NCI-H1105 treated with DMSO at 0.1 percent for 48 hours (cell line): ENCODE measurements around the gene GLT6D1.

Source experiments
- DNase-seq: peaks from one replicate; lab custom pipeline; 2025; lab: John Stamatoyannopoulos, UW

The GLT6D1 gene

DNA sequence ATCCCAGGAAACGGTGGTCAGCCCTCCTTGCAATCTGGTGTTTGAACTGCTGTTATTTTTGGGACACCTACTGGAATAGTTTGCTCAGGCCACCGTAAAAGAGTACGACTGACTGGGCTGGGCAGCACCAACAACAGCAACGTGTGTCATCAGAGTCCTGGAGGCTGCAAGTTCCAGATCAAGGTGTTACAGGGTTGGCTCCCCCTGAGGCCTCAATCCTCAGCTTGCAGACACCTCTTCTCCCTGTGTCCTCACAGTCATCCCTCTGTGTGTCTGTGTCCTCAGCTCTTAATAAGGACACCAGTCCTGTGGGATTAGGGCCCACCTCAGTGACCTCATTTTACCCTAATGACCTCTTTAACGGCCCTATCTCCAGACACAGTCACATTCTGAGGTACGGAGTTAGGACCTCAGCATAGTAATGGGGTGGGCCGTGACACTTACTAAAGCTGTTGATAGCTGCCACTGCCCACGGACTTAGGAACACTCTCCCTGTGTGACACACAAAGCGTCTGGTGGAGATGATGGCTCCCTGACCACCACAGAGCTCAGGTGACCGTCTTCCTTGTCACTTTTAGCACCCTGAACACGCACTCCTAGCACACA, 16.8 kb downstream of the GLT6D1 start:
- no peak for DNase-seq

- no peak for DNase-seq
Observed at GRCh38 chr9:135620558-135620957, 18.8 kb downstream of the GLT6D1 start.

GRCh38 chr9:135619599-135619886, 19.8 kb downstream of the GLT6D1 start:
- DNase-seq: no peak

- no peak for DNase-seq
Observed at GRCh38 chr9:135618866-135619598, 20.3 kb downstream of the GLT6D1 start.

- no peak for DNase-seq
Observed at GRCh38 chr9:135617991-135618411, 21.3 kb downstream of the GLT6D1 start.

DNA sequence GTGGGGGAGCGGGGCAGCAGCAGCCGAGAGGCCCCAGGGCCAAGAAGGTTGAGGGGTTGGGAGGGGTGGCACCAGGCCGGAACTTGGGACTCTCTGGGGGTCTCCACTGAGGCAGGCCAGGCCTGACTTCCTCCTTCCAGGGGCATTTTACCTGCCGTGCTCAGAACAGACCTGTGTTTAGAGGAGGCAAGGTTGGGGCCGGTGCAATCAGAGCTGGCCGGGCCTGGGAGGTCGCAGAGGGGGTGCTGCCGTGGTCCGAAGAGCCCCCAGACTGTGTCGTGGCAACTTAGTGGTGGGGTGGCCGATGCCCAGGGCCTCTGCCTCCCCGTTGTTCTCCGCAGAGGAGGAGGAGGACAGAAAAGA, 21.8 kb downstream of the GLT6D1 start:
- DNase-seq: no peak

- DNase-seq: no peak
Observed at GRCh38 chr9:135616619-135617537, 22.5 kb downstream of the GLT6D1 start.

GRCh38 chr9:135615666-135616618, 23.4 kb downstream of the GLT6D1 start:
- DNase-seq: no peak

GRCh38 chr9:135614821-135615665, 24.3 kb downstream of the GLT6D1 start:
- DNase-seq: no peak

DNA sequence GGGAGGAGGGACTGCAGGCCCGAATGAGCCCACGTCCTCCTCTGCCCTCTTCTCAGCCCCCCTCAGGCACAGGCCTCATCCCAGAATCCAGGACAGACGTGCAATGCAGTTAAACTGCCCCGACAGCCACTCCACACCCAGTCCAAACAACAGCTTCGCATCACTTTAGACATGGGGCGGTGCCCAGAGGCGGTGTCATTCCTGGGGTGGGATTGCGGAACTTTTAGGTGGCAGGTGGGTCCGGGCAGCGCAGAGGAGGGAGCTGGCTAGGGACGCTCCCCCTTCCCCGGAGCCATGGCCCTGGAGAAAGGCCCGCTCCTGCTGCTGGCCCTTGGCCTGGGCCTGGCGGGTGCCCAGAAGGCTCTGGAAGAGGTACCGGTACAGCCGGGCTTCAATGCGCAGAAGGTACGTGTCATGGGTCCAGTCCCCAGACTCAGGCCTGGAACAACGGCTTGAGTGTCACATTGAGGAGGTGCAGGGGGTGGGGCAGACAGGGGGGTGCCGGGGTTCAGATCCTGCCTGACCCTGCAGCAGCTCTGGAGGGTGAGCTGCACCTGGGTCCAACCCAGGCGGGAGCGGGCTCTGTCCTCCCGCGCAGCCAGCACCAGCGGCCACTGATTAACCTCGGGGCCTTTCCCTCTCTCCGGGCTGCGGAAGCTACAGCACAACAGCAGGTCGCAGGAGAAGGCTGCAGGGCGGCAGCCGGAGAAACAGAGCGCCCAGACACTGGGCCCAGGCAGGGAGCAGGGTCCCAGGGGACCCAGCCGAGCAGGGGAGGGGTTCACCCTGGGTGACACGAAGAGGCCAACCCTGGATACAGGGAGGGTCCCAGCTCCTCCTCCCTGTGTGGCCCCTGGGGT, 25.2 kb downstream of the GLT6D1 start:
- no peak for DNase-seq

DNA sequence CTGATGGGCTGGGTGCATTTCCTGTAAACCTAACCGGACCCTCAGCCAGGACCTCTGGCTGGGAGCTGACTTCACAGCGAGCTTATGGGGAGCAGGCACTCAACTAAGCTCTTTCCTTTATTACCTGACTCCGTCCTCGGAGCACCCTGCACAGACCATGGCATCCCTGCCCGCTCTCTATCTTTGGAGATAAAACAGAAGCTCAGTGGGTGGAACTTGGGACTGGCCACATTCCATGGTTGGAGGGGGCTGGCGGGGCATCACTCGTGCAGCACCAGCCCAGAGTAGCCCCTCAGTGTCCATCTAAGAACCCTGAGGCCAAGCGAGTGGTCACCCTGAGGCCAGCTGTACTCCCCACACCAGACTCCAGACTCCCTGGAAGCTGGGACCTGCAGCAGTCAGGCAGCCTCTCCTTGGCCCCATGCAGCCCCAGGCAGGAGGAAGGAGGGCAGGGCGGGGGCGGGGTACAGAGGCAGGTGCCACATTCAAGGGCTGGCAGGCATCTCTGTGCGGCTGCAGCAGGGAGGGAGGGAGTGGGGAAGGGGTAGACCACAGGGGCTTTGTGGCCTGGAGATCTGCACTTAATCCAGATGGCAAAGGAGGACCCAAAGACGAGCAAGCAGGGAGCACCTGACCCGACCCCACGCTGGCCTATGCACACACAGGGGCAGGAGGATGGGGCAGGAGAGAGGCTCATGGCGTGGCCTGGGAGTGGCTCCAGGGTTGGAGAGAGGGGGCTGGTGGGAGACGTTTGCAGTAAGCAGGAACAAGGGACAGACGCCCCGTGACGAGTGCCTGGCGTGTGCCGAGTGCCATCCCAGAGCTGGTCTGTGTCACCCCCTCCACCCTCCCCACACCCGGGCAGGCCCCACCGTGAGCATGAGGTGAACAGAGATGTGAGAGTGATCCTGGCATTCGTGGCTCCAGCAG, 26.1 kb downstream of the GLT6D1 start:
- DNase-seq: no peak

DNA sequence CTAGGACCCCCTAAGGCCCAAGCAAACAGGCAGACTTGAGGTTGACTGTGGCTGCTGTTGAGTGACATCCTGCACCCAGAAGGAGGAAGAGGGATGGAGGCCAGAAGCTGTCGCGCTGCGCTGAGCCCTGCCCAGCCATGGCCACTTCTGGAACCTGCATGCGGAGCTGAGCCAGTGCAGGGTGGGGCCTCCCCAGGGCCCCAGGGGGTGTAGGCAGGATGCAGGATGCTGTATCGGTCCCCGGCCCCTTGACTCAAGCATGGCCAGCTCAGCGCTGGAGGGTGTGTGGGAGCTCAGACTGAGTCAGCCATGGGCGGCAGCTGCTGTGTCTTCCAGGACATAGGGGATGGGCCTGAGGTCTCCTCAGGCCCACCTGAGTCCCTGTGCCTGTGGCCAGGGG, 26.9 kb downstream of the GLT6D1 start:
- DNase-seq: no peak

- DNase-seq: no peak
Observed at GRCh38 chr9:135611875-135612209, 27.5 kb downstream of the GLT6D1 start.

- DNase-seq: no peak
Observed at GRCh38 chr9:135611142-135611874, 28.0 kb downstream of the GLT6D1 start.

GRCh38 chr9:135610290-135611141, 28.8 kb downstream of the GLT6D1 start:
- no peak for DNase-seq

DNA sequence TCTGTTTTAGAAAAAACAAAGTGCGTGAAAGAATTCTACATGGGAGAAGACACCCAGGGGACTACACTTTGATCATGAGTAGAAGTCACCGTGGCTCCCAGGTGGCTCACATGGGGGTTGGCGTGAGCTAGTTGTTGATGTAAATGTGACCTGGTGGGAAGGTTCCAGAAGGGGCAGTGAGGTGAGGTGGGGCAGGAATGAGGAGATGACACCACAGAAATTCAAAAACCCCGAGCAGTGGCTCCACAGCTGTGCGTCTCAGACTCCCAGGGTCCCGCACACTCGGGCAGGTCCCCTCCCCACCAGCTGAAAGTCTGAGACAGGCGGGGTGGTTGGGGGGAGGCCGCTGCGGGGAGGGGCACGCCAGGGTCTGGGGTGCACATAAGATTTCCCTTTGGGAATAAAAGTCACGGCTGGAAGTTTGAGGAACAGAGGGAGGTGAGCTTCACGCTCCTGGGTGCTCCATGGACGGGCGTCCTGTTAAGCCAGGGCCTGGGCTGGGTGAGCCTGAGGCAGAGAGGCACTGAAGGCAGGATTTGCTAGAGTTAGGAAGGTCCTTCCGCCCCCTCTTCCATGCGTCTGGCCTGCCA, 29.9 kb downstream of the GLT6D1 start:
- DNase-seq: no peak

DNA sequence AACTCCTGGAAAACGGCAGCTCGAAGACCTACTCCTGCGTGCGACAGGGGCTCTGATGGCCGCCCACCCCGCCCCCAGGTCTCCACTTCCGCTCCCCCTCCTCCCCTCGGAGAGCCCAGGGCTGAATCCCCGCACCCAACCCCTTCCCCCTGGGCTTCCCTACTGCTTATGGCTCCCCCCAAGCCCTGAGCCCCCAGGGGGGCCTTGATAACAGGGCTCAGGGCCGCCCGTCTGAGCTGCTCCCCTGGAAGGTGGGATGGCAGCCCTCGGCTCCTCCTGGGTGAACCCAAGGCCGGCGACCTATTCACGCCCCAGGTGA, 30.4 kb downstream of the GLT6D1 start:
- DNase-seq: no peak
